ENCODE measurements around the gene CELSR1. TPM values are rescaled to one million over a fixed set of nuclear protein-coding genes. Genes with fewer than 3 reads are reported as not detected.

Gene CELSR1
- total RNA-seq, 1 experiment from 2014 or later: 30.7 TPM

GRCh38 chr22:46393873-46394272 is 143.5 kb downstream of the CELSR1 start:
- Histone ChIP-seq H3K36me3 (ENCODE audit: control insufficient read depth, insufficient read depth, low read length) (no peaks in the 10 kb centered on the region), H3K27ac (ENCODE audit: low read length) (no peak overlapping the region), H3K27me3 (ENCODE audit: control insufficient read depth, insufficient read depth, low read length) (no peaks in the 10 kb centered on the region), H3K4me1 (ENCODE audit: control insufficient read depth, insufficient read depth, low read length) (no peaks in the 10 kb centered on the region), H3K9me3 (ENCODE audit: control insufficient read depth, insufficient read depth, low read depth, low read length) (no peaks in the 10 kb centered on the region), H3K4me3 (ENCODE audit: low read depth in 2 of 2, low read length in 2 of 2) (no peak overlapping the region)
- no peak for DNase-seq (ENCODE audit: low read depth, low spot score)
- POLR2A ChIA-PET: no interaction called here
- intact Hi-C loops (cut with micrococcal nuclease; ENCODE audit: unreplicated experiment): no loop called here
- TF ChIP-seq SIN3A (IDR thresholded peaks at IDR 0.05; ENCODE audit: borderline replicate concordance, insufficient read depth, low read depth, low read length) (no peak), POLR2AphosphoS5 (IDR thresholded peaks at IDR 0.05; ENCODE audit: low read depth, low read length) (no peak), TCF7L2 (IDR thresholded peaks at IDR 0.05; ENCODE audit: low read depth, low read length) (no peak), REST (IDR thresholded peaks at IDR 0.05; ENCODE audit: insufficient read depth in 1 of 2, low read depth in 2 of 2, low read length in 1 of 2) (no peak), CTCF (IDR thresholded peaks at IDR 0.05) (no peak)
- CTCF ChIA-PET: no interaction called here
- ATAC-seq: no peak
- in situ Hi-C loops (cut with HindIII; ENCODE audit: low pct_unique_long_range_greater_than_20kb, low sequenced_read_pairs): no loop called here
- BruUV-seq (replicated peaks): no TSS peak

GRCh38 chr22:46392137-46392844 is 145.1 kb downstream of the CELSR1 start:
- CTCF ChIA-PET: no interaction called here
- Histone ChIP-seq H3K36me3 (ENCODE audit: control insufficient read depth, insufficient read depth, low read length) (no peaks in the 10 kb centered on the region), H3K9me3 (ENCODE audit: control insufficient read depth, insufficient read depth, low read depth, low read length) (no peaks in the 10 kb centered on the region), H3K27ac (ENCODE audit: low read length) (no peak overlapping the region), H3K27me3 (ENCODE audit: control insufficient read depth, insufficient read depth, low read length) (no peaks in the 10 kb centered on the region), H3K4me3 (ENCODE audit: low read depth in 2 of 2, low read length in 2 of 2) (no peak overlapping the region), H3K4me1 (ENCODE audit: control insufficient read depth, insufficient read depth, low read length) (no peaks in the 10 kb centered on the region)
- in situ Hi-C loops (cut with HindIII; ENCODE audit: low pct_unique_long_range_greater_than_20kb, low sequenced_read_pairs) (no loop called here), intact Hi-C loops (cut with micrococcal nuclease; ENCODE audit: unreplicated experiment) (no loop called here)
- TF ChIP-seq CTCF (IDR thresholded peaks at IDR 0.05) (no peak), POLR2AphosphoS5 (IDR thresholded peaks at IDR 0.05; ENCODE audit: low read depth, low read length) (no peak), TCF7L2 (IDR thresholded peaks at IDR 0.05; ENCODE audit: low read depth, low read length) (no peak), REST (IDR thresholded peaks at IDR 0.05; ENCODE audit: insufficient read depth in 1 of 2, low read depth in 2 of 2, low read length in 1 of 2) (no peak), SIN3A (IDR thresholded peaks at IDR 0.05; ENCODE audit: borderline replicate concordance, insufficient read depth, low read depth, low read length) (no peak)
- DNase-seq (ENCODE audit: low read depth, low spot score): no peak
- no TSS peak for BruUV-seq (replicated peaks)
- POLR2A ChIA-PET: interaction anchor here (0.5 kb wide), 1 partner anchor 11 kb away, joined by 3 read pairs; no protein-coding TSS in a partner anchor
- no peak for ATAC-seq
